Activated CD8-positive, alpha-beta memory T cell treated with anti-CD3 and anti-CD28 coated beads, Interleukin-2, amount 50 U/mL, for 4 hours (primary cell): Measurements from ENCODE around the gene H2BK1.

Source experiments
- DNase-seq: peaks from one replicate; pipeline ENCODE4 v3.0.0-alpha.2; 2020

The H2BK1 gene

DNA sequence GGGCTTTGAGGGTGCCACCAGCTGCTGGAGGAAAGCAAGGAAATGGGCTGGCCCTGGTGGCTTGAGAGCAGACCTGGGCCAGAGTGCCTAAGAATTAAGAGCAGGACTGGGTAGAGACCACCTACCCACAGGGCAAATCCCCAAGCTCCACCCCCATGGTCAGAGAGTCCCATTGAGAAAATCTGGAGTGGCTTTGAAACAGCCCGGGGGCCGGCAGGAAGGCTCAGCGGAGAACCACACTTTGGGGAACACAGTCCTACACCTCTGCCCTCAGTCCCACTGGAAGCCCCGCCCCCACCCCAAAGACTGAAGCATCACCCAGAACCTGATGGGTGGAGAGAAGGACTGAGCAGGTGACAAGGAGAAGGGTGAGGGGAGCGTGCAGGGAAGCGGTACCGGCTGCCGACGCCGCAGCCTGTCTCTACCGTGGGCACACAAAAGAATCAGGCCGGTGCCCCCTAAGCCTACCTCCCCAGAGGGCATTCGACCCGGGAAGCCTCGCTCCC lies 34.6 kb upstream of the H2BK1 start:
- DNase-seq, result no peak

GRCh38 chr7:151244196-151244840 lies 34.0 kb upstream of the H2BK1 start:
- peak; percentile 56 for DNase-seq

- no peak for DNase-seq
Measured at GRCh38 chr7:151243408-151244195, 33.3 kb upstream of the H2BK1 start.

- no peak for DNase-seq
Measured at GRCh38 chr7:151243045-151243349, 32.7 kb upstream of the H2BK1 start.

- no peak for DNase-seq
Measured at GRCh38 chr7:151242159-151243044, 32.1 kb upstream of the H2BK1 start.

GRCh38 chr7:151241755-151242096 lies 31.4 kb upstream of the H2BK1 start:
- no peak for DNase-seq

- no peak for DNase-seq
Measured at GRCh38 chr7:151240942-151241754, 30.9 kb upstream of the H2BK1 start.

DNA sequence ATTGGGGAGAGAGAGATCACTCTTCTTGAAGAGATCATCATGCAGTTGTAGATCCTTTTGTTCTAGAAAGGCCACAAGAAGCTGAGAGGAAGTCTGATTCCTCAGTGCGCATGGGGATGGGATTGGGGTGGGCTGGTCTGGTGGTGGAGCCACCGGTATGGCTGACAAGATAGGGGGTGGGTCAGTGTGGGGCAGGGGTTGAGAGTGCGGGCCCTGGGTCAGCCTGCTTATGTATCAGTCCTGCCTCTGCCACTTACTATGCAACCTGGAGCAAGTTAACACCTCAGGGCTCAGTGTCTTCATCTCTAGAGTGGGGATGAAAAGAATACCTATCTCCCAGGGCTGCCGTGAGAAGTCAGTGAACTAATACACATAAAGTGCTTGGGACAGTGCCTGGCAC lies 30.2 kb upstream of the H2BK1 start:
- no peak for DNase-seq

DNA sequence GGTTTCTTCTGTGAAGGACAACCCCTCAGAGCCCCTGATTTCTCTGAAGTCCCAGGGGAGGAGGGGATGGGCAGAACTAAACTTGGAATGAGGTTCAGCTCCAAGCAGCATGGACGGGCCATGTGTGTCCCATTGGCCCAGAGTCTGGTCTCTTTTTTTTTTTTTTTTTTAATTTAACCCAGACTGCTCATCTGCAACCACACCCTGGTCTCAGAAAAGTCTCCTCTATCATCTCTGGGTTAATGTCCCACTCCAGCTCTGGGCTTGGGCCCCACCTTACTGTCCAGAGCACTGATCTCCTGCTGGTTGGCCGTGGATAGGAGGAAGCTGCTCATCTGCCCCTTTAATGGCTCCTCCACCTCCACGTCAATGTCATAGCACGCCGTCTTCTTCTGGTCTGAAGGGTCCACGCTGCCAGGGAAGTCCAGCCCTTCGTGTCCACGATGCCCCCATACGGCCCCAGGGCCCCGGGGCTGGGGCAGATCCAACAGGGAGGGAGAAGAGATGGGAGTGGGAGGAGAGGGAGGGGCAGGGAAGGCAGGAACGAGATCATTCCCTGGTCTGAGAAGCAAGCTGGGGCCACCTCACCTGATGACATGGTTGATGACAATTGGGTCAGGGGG lies 29.7 kb upstream of the H2BK1 start:
- DNase-seq, result no peak

DNA sequence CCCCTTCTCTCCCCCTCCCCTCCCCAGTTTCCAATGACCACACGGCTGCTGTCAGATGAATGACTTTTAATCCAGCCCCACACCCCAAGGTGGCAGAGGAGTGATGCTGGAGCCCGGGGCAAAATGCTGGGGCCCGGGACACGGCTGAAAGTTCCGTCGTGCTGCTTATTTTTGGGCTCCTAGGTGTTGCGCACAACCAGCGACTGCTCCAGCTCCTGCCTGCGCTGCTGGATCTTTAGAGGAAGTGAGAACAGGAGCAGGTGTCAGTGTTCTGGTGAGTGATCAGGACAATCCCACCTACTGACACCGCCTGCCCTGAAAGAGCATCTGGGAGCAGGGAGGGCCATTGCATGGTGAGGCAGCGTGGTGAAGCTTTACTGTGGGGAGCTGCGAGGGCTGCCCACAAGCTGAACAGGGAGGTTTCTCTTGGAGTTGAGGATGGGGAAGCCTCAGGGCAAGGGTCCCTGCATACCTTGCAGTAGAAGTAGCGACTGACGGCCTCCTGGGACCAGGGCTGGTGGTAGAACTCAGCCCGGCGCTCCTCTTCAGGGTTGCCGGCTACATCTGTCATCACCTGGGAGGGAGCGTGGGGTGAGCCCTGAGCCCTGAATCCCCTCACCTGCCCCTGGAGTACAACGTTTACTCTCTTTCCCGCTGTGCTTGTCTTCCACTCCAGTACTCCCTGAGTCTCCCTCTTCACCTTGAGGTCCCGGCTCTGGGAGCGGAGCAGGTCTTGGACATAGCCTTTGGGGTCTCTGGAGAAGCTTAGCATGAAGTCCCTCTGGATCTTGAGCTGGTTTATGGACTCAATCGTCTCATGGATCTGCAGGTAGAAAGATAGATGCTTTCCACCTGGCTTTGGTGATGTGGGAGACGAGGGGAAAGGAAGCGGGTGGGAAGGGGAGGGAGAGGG lies 28.9 kb upstream of the H2BK1 start:
- DNase-seq, result no peak

- no peak for DNase-seq
Measured at GRCh38 chr7:151238190-151238810, 28.0 kb upstream of the H2BK1 start.

GRCh38 chr7:151237244-151238189 lies 27.2 kb upstream of the H2BK1 start:
- no peak for DNase-seq

- DNase-seq, result no peak
Measured at GRCh38 chr7:151236406-151236805, 26.1 kb upstream of the H2BK1 start.

GRCh38 chr7:151235091-151235787 lies 25.0 kb upstream of the H2BK1 start:
- DNase-seq, result no peak

GRCh38 chr7:151233804-151234203 lies 23.5 kb upstream of the H2BK1 start:
- no peak for DNase-seq

DNA sequence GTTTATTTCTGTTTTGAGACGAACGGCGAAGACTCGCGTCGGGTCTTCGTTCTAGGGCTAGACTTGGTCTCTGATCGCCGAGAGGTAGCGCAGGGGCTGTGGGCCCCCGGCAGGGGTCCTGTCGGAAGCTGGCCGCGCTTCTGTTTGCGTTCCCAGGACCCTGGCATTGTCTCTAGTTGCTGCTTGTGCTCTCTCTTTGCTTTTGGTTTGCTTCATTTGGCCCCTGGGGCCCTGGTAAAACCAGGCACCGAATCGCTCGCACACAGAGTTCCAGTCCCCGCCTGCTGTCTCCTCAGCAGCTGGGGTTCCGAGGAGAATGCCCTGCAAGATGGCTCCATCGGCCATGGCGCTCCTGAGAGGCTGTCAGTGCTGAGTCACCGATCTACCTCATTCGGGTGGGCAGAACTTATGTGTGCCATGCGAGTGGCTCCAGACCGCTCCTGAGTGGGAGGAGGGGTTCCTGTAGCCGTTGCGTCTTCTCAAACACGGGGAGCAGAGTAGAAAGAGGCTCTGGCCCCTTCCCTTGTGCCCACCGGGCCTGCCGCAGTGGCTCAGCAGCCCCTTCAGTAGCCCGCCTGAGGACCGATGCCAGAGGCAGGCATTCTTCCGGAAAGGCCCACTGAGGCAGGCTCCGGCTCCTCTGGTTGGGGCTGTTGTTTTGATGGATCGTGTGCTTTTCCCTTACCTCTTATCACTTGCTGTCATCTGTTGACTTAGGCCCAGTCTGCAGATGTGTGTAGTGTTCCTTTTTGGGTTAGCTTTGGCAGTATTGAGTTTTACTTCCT lies 22.8 kb upstream of the H2BK1 start:
- DNase-seq, result peak; percentile 76

DNA sequence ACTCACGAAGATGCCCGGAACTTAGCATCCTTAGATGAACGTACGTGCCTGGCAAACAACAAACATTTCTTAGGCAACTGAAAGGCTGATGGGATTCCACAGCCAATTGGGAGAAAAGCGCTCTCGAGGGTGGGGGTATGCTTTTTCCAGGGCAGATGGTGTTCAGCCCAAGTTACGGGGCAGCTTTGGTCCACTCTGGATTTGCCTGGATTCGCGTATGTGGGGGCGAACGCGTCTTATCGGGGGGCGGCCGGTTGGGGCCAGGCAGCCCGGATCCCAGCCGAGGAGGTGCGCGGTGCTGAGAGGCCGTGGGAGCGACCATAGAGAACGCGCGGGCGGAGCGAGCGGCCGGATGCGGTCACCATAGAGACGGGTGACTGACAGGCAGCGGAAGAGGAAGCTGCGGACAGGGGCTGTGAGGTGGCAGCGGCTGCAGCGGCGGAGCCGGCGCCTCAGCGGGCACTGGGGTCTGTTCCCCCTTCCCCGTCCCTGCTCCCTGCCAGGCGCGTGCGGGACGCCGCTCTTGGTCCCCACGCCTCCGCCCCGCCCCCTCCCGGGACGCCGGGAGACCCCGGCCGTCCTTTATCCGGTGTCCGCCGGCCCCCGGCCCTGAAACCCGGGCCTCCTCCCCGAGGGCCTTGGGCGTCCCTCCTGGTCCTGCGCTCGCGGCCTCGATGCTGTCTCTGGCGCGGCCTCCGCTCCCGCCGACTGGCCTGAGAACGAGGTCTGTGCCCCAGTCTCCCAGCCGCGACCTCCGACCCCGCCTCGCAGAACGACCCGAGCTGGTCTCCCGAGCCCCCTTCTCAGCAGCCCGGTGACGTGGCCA lies 22.0 kb upstream of the H2BK1 start, which contains the start of gene CHPF2:
TSS of gene CHPF2 (plus strand) at position 393 of the 826 bp plus-strand sequence. CDS start 1,529 bp downstream, outside the sequence.
- peak; percentile 88 for DNase-seq
